GM11168 (cell line): ENCODE data around the gene ARHGEF12.

Source experiments
- in situ Hi-C: fragments of 300-500 bp; cut with MboI; formaldehyde crosslinking; loops from one replicate; pipeline ENCODE4 v1.12.0; 2022; ENCODE audit warnings: low sequenced_read_pairs; ENCODE audit not compliant: unreplicated experiment

ARHGEF12 gene

DNA sequence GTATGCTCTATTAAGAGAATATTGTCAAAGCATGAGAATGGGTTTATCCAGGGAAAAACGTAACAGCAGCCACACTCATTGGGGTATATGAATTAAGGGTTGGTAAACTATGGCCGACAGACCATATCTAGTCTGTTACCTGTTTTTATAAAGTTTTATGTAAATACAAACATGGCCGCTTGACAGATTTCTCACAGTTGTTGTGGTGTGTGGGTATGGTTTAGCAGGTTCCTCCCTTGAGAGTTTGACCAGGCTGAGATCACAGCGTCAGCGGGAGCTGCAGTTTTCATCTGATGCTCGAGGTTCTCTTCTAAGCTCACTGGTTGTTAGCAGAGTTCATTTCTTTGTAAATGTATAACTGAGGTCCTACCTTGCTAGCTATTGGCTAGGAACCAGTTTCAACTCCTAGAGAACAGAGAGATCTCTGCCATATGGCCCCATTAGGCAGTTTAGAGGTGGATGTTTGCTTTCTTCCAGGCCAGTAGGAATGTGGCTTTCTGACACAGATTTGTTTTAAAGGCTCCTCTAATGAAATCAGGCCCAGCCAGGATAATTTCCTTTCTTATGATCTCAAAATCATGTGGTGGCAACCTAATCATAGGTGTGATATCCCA is 129.8 kb downstream of the ARHGEF12 start:
- in situ Hi-C loops: no loop called here

DNA sequence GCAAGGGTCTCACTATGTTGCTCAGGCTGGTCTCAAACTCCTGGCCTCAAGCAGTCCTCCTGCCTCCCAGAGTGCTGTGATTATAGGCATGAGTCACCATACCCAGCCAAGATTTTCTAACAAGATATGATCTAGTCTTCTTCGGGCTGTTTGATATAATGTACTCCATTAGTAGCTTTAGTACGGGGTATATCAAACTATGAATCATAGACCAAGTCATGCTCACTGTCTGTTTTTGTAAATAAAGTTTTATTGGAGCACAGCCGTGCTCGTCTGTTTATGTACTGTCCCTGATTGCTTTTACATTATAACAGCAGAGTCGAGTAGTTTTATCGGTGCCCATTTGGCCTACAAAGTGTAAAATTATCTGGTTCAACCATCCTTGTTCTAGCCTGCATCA is 131.4 kb downstream of the ARHGEF12 start:
- in situ Hi-C loops: no loop called here

DNA sequence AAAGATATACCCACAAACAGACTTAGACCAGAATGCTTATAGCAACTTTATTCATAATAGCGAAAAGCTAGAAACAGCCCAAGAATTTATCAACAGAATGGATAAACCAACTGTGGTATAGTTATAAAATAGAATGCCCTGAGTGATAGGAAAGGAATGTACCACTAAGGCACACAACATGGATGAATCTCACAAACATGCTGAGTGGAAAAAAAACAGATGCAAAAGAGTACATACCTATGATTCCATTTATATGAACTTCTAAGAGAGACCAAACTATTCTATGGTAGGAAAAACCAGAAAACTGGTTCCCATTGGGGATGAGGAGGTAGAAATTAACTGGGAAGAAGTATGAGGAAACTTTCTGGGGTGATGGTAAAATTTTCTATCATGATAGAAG is 134.9 kb downstream of the ARHGEF12 start:
- in situ Hi-C loops: no loop called here

DNA sequence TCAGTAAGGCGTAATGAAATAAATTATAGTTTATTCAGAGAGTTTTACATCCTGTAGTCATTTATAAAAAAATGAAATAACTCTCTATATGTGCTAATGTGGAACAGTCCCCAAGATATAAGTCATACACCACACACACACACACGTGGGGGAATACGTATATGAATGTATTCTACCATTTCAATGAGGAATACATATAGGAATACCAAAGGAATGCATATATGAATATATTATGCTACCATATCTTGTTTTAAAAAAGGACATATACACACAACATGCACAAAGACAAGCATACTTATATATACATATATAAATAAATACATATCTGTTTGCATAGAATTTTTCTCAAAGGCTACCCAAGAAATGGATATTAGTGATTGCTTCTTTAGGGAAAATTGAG is 135.8 kb downstream of the ARHGEF12 start:
- in situ Hi-C loops: no loop called here

DNA sequence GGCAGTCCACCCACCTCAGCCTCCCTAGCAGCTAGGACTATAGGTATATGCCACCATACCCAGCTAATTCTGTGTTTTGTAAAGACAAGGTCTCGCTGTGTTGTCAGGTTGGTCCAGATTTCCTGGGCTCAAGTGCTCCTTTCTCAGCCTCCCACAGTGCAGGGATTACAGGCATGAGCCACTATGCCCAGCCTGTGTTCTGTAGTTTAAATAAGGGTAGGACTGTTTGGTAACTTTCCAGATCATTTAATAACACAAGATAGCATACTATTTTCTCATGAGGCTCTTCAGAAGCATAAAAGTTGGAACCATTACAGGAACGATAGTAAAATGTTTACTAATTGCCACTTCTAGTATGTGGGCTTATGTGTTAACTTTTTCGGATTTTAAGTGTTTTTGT is 137.3 kb downstream of the ARHGEF12 start:
- in situ Hi-C loops: no loop called here

DNA sequence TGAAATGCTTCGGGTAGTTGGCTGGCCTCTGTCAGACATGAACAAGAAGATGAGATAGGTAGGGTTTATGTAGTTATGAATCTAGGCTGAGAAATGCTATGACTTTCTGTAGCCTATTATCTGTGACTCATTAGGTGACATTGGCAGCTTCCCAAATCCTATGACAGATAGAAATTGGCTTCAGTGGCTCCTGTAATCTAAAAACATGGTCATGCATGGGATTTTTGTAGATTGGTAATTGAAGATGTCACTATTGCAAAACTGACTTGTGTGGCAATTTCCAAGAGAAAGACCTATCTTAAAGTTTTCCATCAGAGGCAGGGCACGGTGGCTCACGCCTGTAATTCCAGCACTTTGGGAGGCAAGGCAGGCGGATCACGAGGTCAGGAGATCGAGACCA is 145.9 kb downstream of the ARHGEF12 start:
- in situ Hi-C loops: no loop called here

DNA sequence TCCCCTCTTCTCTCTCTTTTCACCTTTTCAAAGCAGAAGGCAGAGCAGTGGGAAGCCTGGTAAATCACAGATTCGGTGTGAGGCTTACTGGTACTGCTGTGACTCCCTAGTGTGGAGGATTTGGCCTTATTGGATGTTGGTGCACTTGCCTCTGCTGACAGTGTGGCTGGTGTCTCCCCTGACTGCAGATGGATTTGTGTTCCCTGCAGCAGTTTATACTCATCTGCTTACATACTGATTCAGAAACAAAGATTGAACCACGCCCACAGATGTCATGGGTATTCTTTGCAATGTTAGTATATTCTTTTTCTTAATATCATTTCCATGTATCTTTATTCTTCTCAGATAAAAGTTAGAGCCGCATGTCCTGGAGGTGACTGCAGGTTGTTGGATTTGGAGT is 148.5 kb downstream of the ARHGEF12 start:
- in situ Hi-C loops: no loop called here

DNA sequence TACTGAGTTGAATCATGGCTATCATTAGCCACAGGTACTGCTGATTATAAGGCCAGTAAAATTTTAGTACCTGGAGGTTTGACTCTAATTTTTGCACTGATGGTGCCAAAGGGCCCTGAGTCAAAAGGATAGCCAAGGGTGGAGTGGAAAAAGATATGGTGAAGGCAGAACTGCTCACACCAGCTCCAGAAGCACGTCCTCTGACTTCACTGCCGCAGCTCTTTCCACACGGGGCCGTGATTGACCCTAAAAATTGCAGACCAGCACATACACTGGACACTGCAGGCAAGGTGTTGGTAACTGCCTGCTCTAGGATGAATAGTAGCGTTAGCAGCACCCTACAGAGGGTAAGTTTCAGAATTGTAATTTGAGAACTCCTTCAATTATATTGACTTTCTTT is 149.9 kb downstream of the ARHGEF12 start:
- in situ Hi-C loops: no loop called here

DNA sequence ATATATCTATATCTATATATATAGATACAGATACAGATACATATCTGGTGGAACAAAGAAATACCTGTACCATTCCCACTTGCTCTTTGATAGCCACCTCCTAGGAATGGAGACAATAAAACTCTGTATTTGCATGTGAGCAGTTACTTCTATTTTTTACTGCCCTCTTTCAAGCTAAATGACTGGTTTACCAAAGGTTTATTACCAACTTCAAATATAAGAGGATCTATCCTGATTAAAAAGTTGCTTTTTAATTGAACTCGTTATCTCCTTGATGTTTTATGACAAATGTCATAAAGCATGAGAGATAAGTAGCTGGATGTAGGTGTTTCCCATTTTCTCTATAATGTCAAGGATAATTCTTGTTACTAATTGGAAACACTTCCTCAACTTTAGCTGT is 153.6 kb downstream of the ARHGEF12 start:
- in situ Hi-C loops: no loop called here

DNA sequence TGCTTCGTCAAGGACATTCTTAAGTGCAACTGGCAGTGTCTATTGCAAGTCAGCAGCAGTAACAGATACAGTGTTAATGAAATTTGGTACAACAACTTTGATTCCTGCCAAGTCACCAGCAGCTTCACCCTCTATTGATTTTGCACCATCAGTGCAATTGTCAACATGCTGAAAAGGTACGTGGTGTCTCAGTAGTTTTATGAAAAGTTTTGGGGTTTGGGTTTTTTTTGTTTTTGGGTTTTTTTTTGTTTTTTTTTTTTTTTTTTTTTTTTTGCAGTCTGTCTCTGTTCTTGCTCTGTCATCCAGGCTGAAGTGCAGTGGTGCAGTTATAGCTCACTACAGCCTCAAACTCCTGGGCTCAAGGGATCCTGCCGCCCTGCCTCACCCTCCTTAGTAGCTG is 156.3 kb downstream of the ARHGEF12 start:
- in situ Hi-C loops: no loop called here

DNA sequence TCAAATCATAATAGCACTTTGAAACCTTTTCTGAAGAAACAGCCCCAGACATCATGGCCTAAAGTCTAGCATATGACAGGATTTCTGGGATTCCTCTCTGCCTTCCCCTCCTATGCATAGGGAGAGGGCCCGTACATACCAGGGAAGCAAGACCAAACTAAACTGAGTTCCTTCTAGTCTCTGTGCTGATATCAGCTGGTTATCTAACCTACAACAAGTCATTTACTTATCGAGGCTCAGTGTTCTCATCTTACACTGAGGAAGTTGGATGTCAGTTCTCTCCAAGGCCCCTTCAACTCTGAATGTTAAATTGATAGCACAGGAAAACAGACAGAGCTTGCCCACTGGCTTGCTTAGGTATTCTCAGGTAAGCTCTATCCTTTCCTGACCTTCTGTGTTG is 158.4 kb downstream of the ARHGEF12 start:
- in situ Hi-C loops: no loop called here

DNA sequence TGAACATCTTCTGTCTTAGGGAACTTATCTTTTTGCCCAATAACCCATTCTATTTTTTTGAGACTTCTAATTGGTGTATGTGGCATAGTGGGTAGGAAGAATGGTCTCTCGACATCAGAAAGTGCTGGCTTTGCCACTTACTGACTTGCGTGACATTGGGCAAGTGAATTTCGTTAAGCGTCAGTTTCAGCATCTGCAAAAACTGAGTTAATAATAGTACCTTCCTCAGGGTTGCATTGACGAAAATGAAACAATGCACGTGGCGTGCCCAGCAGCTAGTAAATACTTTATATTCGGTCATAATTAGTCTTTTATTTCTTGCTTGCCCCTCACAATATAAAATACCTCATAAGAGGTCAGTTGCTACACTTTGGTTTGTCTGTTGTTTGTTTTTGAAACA is 162.9 kb downstream of the ARHGEF12 start:
- in situ Hi-C loops: no loop called here

DNA sequence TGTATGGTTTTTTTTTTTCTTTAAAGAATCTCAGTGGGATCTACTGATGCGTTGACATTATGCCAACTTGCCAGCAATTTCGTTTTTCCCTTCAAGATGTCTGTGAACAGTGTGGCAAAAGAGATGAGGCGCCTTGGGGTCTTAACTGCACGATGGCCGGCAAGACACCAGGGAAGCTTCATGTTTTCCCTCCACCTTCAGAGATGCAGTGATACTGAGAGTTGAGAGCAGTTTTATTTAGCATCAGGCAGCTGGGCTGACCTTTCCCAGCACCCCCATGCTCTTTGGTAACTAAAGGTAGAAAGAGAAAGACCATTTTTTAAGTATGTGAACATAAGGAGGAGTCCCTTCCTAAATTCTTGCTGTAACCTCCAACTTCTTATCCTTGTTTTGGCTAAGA is 163.6 kb downstream of the ARHGEF12 start:
- in situ Hi-C loops: loop anchor here (25.0 kb wide), 1 partner anchor 312 kb away; no protein-coding TSS in a partner anchor

DNA sequence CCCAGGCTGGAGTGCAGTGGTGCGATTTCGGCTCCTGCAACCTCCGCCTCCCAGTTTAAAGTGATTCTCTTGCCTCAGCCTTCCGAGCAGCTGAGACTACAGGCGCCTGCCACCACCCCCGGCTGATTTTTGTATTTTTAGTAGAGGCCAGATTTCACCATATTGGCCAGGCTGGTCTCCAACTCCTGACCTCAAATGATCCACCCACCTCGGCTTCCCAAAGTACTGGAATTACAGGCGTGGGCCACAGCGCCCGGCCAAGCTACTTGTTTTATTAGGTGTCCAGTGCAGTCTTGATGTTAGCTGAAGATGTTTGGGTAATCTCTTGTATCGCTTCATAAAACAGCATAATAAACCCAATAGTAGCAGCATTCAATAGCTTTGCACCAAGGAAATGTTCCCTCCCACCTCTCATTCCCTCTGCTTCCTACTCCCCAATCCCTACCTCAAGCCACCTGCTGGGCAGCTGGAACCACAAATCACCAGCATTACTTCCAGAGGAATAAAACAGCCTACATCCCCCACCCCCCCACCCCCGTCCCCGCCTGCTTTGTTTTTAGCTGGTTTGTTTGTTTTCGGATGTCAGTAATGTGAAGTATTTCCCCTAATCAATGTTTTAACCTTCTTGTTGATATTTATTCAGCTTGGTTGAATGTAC is 164.3 kb downstream of the ARHGEF12 start:
- in situ Hi-C loops: loop anchor here (25.0 kb wide), 1 partner anchor 312 kb away; no protein-coding TSS in a partner anchor

DNA sequence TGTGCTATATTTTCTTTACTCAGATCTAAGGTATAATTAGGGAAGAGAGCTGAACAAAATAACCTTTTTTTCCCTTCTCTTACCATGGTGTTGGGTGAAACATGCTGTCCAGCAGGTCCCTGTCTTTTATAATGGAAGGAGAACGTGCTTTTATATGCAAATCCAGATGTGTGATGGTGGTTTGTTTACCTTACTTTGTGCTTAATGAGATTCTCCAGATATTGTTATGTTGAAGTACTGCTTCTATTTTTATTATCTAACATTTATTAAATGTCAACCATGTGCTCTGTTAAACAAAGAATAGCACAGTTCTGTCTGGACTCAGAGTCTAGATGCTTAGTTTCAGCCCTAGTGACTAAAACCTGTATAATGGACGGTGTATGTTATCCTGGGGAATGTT is 165.2 kb downstream of the ARHGEF12 start:
- in situ Hi-C loops: loop anchor here (25.0 kb wide), 1 partner anchor 311 kb away; no protein-coding TSS in a partner anchor

DNA sequence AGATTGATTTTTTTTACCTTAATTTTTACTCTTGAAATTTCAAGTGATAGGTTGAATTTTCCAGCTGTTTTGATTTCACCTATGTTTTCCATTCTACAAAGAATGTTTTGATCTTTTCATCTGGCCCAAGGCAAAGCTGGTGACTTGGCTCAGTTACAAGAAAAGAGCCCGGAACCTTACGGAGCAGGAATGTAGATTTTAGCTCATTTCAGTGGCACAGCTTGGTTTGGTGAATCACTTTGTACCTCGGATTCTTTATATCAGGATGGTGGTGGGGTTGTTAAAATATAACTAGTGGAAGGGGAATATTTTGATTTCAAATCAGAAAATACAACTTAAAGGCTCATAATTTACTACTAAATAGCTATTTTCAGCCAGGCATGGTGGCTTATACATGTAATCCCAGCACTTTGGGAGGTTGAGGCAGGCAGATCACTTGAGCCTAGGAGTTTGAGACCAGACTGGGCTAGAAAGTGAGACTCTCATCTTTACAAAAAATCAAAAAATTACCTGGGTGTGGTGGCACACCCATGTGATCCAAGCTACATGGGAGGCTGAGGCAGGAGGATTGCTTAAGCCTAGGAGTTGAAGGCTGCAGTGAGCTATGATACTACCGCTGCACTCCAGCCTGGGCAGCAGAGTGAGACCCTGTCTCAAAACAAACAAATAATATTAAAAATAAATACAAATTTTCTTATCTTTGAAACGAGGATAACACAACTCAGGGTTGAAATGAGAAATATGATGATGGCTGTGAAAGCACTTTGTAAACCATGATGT is 166.0 kb downstream of the ARHGEF12 start:
- in situ Hi-C loops: loop anchor here (25.0 kb wide), 1 partner anchor 310 kb away; no protein-coding TSS in a partner anchor

DNA sequence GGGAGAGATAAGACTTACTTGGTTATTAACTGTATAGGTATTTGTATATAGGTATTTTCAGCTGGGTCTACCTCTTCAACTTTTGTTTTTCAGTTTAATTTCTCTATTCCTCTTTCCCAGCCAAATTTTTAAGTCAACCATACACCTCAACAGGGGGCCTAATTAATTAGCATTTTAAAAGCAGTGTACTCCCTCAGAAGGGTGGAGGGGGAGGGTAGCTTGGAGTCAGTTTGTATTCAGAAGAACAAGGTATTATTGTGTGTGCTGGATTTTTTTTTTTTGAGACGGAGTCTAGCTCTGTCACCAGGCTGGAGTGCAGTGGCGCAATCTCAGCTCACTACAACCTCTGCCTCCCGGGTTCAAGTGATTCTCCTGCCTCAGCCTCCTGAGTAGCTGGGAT is 167.3 kb downstream of the ARHGEF12 start:
- in situ Hi-C loops: loop anchor here (25.0 kb wide), 1 partner anchor 309 kb away; no protein-coding TSS in a partner anchor

DNA sequence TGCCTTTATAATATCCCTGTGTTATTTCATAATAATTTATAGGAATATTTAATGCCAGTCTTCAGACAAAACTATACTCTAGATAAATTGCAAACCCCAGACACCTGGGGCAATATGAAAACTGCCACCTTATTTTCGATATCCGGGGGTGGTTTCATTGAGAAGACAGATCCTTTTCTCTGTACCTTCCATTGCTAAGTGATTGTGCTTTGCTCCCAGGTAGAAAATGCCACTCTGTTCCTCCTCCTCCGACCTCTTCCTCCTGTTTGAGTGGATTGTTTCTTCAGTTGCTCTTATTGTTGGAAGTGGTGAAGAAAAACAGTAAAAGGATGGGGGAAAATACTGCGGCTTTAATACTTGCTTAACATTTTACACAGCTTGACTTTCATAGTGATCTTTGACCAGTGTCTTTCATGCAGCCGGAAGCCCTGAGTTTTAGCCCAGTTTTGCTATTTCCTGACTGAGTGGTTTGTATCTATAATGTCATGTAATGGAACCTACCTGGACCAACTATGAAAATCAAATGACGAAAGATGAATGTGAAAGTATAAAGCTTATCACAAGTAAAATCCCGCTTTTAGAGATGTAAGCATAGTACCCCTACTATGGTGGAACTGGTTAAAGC is 169.7 kb downstream of the ARHGEF12 start:
- in situ Hi-C loops: loop anchor here (5.0 to 25.0 kb wide), 2 partner anchors 181 to 306 kb away; no protein-coding TSS in a partner anchor

DNA sequence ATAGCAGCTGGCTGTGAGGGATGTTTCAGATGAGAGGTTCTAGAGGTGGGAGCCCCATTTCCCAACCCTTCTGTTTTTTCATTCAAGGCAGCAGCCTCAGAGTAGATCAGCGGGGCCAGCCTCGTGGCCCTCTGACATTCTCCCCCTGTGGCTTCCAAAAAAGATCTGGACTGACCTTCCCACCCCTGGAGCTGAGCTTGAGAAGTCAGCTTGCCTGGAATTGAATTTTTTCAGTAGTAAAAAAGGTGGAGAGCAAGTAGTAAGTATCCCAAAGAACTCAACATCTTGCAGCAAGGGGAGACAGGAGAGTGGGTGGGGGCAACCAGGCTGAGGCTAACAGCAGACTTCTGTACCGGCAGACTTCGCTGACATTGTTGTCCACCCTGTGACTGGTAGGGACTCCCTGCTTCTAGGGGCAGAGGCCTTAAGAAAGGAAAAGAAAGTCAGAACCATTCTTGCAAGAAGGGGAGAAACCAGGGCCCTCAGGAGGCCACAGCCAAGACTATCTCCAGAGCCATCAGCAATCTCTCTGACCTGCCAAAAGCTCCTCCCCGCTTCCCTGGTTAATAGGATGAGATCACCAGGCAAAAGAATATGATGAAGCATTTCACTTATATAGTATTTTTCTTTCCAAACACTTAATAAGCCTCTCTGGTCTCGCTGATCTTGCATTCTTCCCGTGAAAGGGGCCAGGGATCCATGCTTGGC is 173.3 kb downstream of the ARHGEF12 start:
- in situ Hi-C loops: loop anchor here (5.0 to 25.0 kb wide), 3 partner anchors 178 to 435 kb away; no protein-coding TSS in a partner anchor
